NB4 (cell line): ENCODE measurements around the gene XPO4.

Experiments
- DNase-seq: peaks from one replicate; pipeline ENCODE4 v3.0.0; 2010; ENCODE audit warnings: low read depth
- H3K4me3 ChIP-seq: one replicate; pipeline ENCODE4 v1.5.1; 2011; ENCODE audit warnings: mild to moderate bottlenecking, low read depth, low read length, moderate library complexity
- CTCF ChIP-seq: IDR thresholded peaks from one replicate; pipeline ENCODE4 v1.5.1; 2012; ENCODE audit warnings: low read depth, low read length
- MAX ChIP-seq: IDR thresholded peaks from 2 replicates; pipeline ENCODE4 v1.6.1; 2011; ENCODE audit warnings: low read depth, low read length
- MYC ChIP-seq: IDR thresholded peaks from 2 replicates; pipeline ENCODE4 v1.6.1; 2011; ENCODE audit warnings: low read depth, low read length
- POLR2A ChIP-seq: IDR thresholded peaks from 2 replicates; pipeline ENCODE4 v1.6.1; 2011; ENCODE audit warnings: mild to moderate bottlenecking; ENCODE audit not compliant: insufficient read length; ENCODE audit errors: extremely low read depth

The XPO4 gene

GRCh38 chr13:20772401-20773131 is 130.0 kb downstream of the XPO4 start:
- TF ChIP-seq POLR2A: no peak
- 0 out of 2 replicates have a peak, but pooled peaks have one; percentile 16 for TF ChIP-seq MAX
- peak overlapping the region; percentile 85 for H3K4me3 ChIP-seq
- peak; percentile 48 for DNase-seq

GRCh38 chr13:20769834-20770233 is 132.7 kb downstream of the XPO4 start:
- no peak for DNase-seq
- TF ChIP-seq CTCF: no peak
- no peak for TF ChIP-seq POLR2A
- TF ChIP-seq MAX: no peak
- TF ChIP-seq MYC: no peak
- H3K4me3 ChIP-seq: no peak overlapping the region

- TF ChIP-seq POLR2A (no peak), MAX (no peak), CTCF (no peak), MYC (no peak)
- DNase-seq: no peak
- H3K4me3 ChIP-seq: no peak overlapping the region
Measured at GRCh38 chr13:20769091-20769490, 133.5 kb downstream of the XPO4 start.

GRCh38 chr13:20767309-20767943 is 135.1 kb downstream of the XPO4 start:
- no peak for TF ChIP-seq CTCF
- TF ChIP-seq MAX: no peak
- no peak for TF ChIP-seq MYC
- TF ChIP-seq POLR2A: no peak
- no peak for DNase-seq
- H3K4me3 ChIP-seq: no peak overlapping the region

- no peak for DNase-seq
- no peak for TF ChIP-seq MAX
- TF ChIP-seq POLR2A: no peak
- no peak for TF ChIP-seq MYC
- TF ChIP-seq CTCF: no peak
- H3K4me3 ChIP-seq: no peak overlapping the region
Measured at GRCh38 chr13:20760872-20761271, 141.7 kb downstream of the XPO4 start.

GRCh38 chr13:20754009-20754408 is 148.5 kb downstream of the XPO4 start:
- DNase-seq: no peak
- H3K4me3 ChIP-seq: no peak overlapping the region
- TF ChIP-seq MAX (no peak), POLR2A (no peak), CTCF (no peak), MYC (no peak)
